OCI-M2 (cell line): ENCODE data around the gene ABCD2.
"Not testable (repeated sequence)": the region's sequence is repeated elsewhere in the genome, so short reads cannot be mapped to it uniquely, and the experiment has no call there.

Source experiments
- DNase-seq: peaks from one replicate; lab custom pipeline; 2025; ENCODE audit not compliant: unreplicated experiment; lab: John Stamatoyannopoulos, UW

ABCD2 gene

GRCh38 chr12:39619660-39620433 is at the start of gene ABCD2:
TSS of gene ABCD2 (minus strand) at chr12:39619803. CDS start at chr12:39619615, 188 bp downstream.
- DNase-seq = no peak

GRCh38 chr12:39660101-39660500 is 40.5 kb upstream of the ABCD2 start:
- DNase-seq = no peak

GRCh38 chr12:39647383-39647782 is 27.8 kb upstream of the ABCD2 start:
- no peak for DNase-seq

- no peak for DNase-seq
These were observed 27.4 kb upstream of the ABCD2 start for GRCh38 chr12:39646963-39647362.

GRCh38 chr12:39643052-39643451 is 23.4 kb upstream of the ABCD2 start:
- no peak for DNase-seq

GRCh38 chr12:39638840-39639239 is 19.2 kb upstream of the ABCD2 start:
- DNase-seq = no peak

GRCh38 chr12:39638178-39638577 is 18.6 kb upstream of the ABCD2 start:
- DNase-seq = no peak

- no peak for DNase-seq
These were observed 13.1 kb upstream of the ABCD2 start for GRCh38 chr12:39632670-39633069.

GRCh38 chr12:39628836-39629235 is 9.2 kb upstream of the ABCD2 start:
- DNase-seq = no peak

GRCh38 chr12:39627914-39628313 is 8.3 kb upstream of the ABCD2 start:
- no peak for DNase-seq

- DNase-seq = no peak
These were observed 6.6 kb upstream of the ABCD2 start for GRCh38 chr12:39626033-39626814.

GRCh38 chr12:39623919-39624318 is 4.3 kb upstream of the ABCD2 start:
- DNase-seq = no peak

- not testable (repeated sequence) for DNase-seq
These were observed 3.6 kb upstream of the ABCD2 start for GRCh38 chr12:39623160-39623559.

GRCh38 chr12:39622306-39622705 is 2.7 kb upstream of the ABCD2 start:
- no peak for DNase-seq

GRCh38 chr12:39621670-39622069 is 2.1 kb upstream of the ABCD2 start:
- DNase-seq = no peak

GRCh38 chr12:39620659-39621658 is 1.4 kb upstream of the ABCD2 start:
- DNase-seq = no peak

GRCh38 chr12:39619316-39619659 is 315 bp downstream of the ABCD2 start:
- no peak for DNase-seq

GRCh38 chr12:39618701-39619100 is 902 bp downstream of the ABCD2 start:
- no peak for DNase-seq

GRCh38 chr12:39617887-39618286 is 1.7 kb downstream of the ABCD2 start:
- DNase-seq = no peak

- DNase-seq = no peak
These were observed 2.9 kb downstream of the ABCD2 start for GRCh38 chr12:39616666-39617065.

- no peak for DNase-seq
These were observed 3.4 kb downstream of the ABCD2 start for GRCh38 chr12:39616251-39616650.
